A673 (cell line): ENCODE data around the gene PDE4C. TPM values are rescaled to one million over a fixed set of nuclear protein-coding genes. Genes with fewer than 3 reads are reported as not detected.

Experiments
- BruUV-seq: library from RNA; stranded (reverse); fragments of 400-500 nt; replicated peaks from 2 replicates; lab custom pipeline; 2021; lab: Mats Ljungman, UMichigan
- CTCF ChIA-PET: fragments of 300-600 bp; sonication (Branson Sonifier 250); formaldehyde crosslinking; loops from one replicate; lab custom pipeline; 2022; ENCODE audit warnings: antibody characterized with exemption; lab: Charles Lee
- POLR2A ChIA-PET: fragments of 300-600 bp; sonication (Branson Sonifier 250); formaldehyde crosslinking; loops from one replicate; lab custom pipeline; 2022; ENCODE audit warnings: antibody characterized with exemption; ENCODE audit not compliant: low non-redundant PET; lab: Charles Lee
- DNase-seq: peaks from one replicate; pipeline ENCODE4 v3.0.0-alpha.2; 2015; ENCODE audit warnings: low spot score
- H3K27ac ChIP-seq: fragments of 200-600 bp; sonication (generic); 2 replicates; pipeline ENCODE4 v1.5.1; 2016; ENCODE audit warnings: mixed run types, low read depth, mild to moderate bottlenecking, mixed read lengths, antibody characterized with exemption, low read length; ENCODE audit not compliant: poor library complexity, severe bottlenecking
- H3K27me3 ChIP-seq: fragments of 200-600 bp; sonication (generic); replicated peaks from 2 replicates; pipeline ENCODE4 v1.6.1; 2017; ENCODE audit warnings: mixed run types, low read depth, mild to moderate bottlenecking, mixed read lengths, antibody characterized with exemption, low read length; ENCODE audit not compliant: insufficient read depth, poor library complexity
- H3K36me3 ChIP-seq: fragments of 200-600 bp; sonication (generic); 2 replicates; pipeline ENCODE4 v1.6.1; 2016; ENCODE audit warnings: mixed run types, mild to moderate bottlenecking, mixed read lengths, antibody characterized with exemption, low read length; ENCODE audit not compliant: insufficient read depth, poor library complexity, severe bottlenecking
- H3K4me1 ChIP-seq: fragments of 200-600 bp; sonication (generic); 2 replicates; pipeline ENCODE4 v1.6.1; 2017; ENCODE audit warnings: mixed run types, mild to moderate bottlenecking, mixed read lengths, antibody characterized with exemption, low read length; ENCODE audit not compliant: insufficient read depth, poor library complexity, severe bottlenecking
- H3K4me3 ChIP-seq: fragments of 200-600 bp; sonication (generic); 2 replicates; pipeline ENCODE4 v1.5.1; 2016; ENCODE audit warnings: low read depth, mixed run types, mild to moderate bottlenecking, mixed read lengths, low read length; ENCODE audit not compliant: poor library complexity, severe bottlenecking
- H3K9me3 ChIP-seq: fragments of 200-600 bp; sonication (generic); 2 replicates; pipeline ENCODE4 v1.6.1; 2016; ENCODE audit warnings: mixed run types, low read depth, mild to moderate bottlenecking, mixed read lengths, antibody characterized with exemption, low read length; ENCODE audit not compliant: poor library complexity, severe bottlenecking
- EZH2 ChIP-seq: fragments of 200-600 bp; sonication (generic); IDR thresholded peaks from 2 replicates; pipeline ENCODE4 v1.6.1; 2017; ENCODE audit warnings: borderline replicate concordance, low read depth, mild to moderate bottlenecking, mixed read lengths, antibody characterized with exemption, low read length; ENCODE audit not compliant: poor library complexity, severe bottlenecking
- intact Hi-C: fragments of 100-400 bp; cut with micrococcal nuclease; formaldehyde crosslinking; loops from one replicate; pipeline ENCODE4 v1.10.0; 2022; ENCODE audit not compliant: unreplicated experiment
- total RNA-seq: library from RNA; stranded (reverse); gene quantifications from 2 replicates; pipeline ENCODE4 v1.2.3, GENCODE V29; 2021
- TF ChIP-seq, protein P1 (sequence below): fragments of 300-800, 200-600 bp; sonication (generic); conservative IDR thresholded peaks from 2 replicates; pipeline ENCODE4 v1.5.1; 2017; ENCODE audit warnings: low read depth, mild to moderate bottlenecking, antibody characterized with exemption, low read length, moderate library complexity, mixed read lengths

The PDE4C gene
- total RNA-seq, 1 experiment from 2014 or later = not detected

DNA sequence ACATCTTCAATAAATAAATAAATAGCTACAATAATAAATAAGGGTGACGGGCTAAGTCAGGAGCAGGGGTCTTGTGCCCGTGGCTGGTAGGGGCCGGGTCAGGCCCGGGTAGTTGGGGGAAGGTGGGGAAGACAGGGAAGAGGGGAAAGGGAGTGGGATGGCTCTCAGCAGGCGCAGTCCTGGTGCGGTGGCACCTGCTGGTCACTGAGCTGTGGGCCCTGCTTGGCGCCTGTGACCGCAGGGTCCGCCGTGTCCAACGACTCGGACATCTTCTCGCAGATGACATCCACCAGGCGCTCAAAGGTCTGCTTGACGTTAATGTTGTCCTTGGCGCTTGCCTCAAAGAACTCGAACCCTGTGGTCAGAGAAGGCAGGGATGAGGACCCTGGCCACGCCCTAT, 28.9 kb downstream of the PDE4C start:
- no TSS peak for BruUV-seq
- Histone ChIP-seq H3K27me3 (no peaks in the 10 kb centered on the region), H3K27ac (no peak overlapping the region), H3K36me3 (peaks cover 14% of the 10 kb centered on the region), H3K4me3 (no peak overlapping the region), H3K4me1 (peaks cover 10% of the 10 kb centered on the region), H3K9me3 (no peaks in the 10 kb centered on the region)
- ChIA-PET POLR2A (no interaction called here), CTCF (no interaction called here)
- intact Hi-C loops = no loop called here
- TF ChIP-seq, protein P1, sequence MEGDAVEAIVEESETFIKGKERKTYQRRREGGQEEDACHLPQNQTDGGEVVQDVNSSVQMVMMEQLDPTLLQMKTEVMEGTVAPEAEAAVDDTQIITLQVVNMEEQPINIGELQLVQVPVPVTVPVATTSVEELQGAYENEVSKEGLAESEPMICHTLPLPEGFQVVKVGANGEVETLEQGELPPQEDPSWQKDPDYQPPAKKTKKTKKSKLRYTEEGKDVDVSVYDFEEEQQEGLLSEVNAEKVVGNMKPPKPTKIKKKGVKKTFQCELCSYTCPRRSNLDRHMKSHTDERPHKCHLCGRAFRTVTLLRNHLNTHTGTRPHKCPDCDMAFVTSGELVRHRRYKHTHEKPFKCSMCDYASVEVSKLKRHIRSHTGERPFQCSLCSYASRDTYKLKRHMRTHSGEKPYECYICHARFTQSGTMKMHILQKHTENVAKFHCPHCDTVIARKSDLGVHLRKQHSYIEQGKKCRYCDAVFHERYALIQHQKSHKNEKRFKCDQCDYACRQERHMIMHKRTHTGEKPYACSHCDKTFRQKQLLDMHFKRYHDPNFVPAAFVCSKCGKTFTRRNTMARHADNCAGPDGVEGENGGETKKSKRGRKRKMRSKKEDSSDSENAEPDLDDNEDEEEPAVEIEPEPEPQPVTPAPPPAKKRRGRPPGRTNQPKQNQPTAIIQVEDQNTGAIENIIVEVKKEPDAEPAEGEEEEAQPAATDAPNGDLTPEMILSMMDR = no peak
- no peak for TF ChIP-seq EZH2
- DNase-seq = no peak

GRCh38 chr19:18196511-18196845, 29.8 kb downstream of the PDE4C start:
- H3K27me3 ChIP-seq = no peaks in the 10 kb centered on the region
- peaks cover 15% of the 10 kb centered on the region for H3K4me1 ChIP-seq
- H3K4me3 ChIP-seq = no peak overlapping the region
- POLR2A ChIA-PET = no interaction called here
- CTCF ChIA-PET = no interaction called here
- peaks cover 14% of the 10 kb centered on the region for H3K36me3 ChIP-seq
- TF ChIP-seq, protein P1 = no peak
- TF ChIP-seq EZH2 = no peak
- no peak for DNase-seq
- intact Hi-C loops = no loop called here
- no peaks in the 10 kb centered on the region for H3K9me3 ChIP-seq
- no peak overlapping the region for H3K27ac ChIP-seq
- no TSS peak for BruUV-seq

- H3K27me3 ChIP-seq = no peaks in the 10 kb centered on the region
- H3K27ac ChIP-seq = no peak overlapping the region
- TF ChIP-seq, protein P1 = no peak
- no peak for TF ChIP-seq EZH2
- peaks cover 15% of the 10 kb centered on the region for H3K4me1 ChIP-seq
- no peaks in the 10 kb centered on the region for H3K9me3 ChIP-seq
- intact Hi-C loops = no loop called here
- ChIA-PET CTCF (interaction anchor here (0.6 to 1.5 kb wide), 3 partner anchors 59 to 279 kb away, joined by 4 to 12 read pairs (median 5); no protein-coding TSS in a partner anchor), POLR2A (interaction anchor here (0.6 to 0.7 kb wide), 2 partner anchors 55 to 909 kb away, joined by 3 to 7 read pairs; no protein-coding TSS in a partner anchor)
- peak; percentile 45 for DNase-seq
- no TSS peak for BruUV-seq
- H3K4me3 ChIP-seq = peak overlapping the region; percentile 65
- H3K36me3 ChIP-seq = peaks cover 14% of the 10 kb centered on the region
Observed at GRCh38 chr19:18194554-18195238, 31.5 kb downstream of the PDE4C start.
